GM12878 (cell line): ENCODE data around the gene BHLHA15. TPM values are rescaled to one million over a fixed set of nuclear protein-coding genes. Genes with fewer than 3 reads are reported as not detected.

ENCODE experiments used
- ATAC-seq: fragments of 200-7000 bp; cut with Tn5 transposase; 3 replicates; pipeline ENCODE4 v1.9.1; 2020; ENCODE audit warnings: mild to moderate bottlenecking, moderate library complexity
- BruUV-seq: library from RNA; stranded (reverse); fragments of 400-500 nt; replicated peaks from 2 replicates; lab custom pipeline; 2021; lab: Mats Ljungman, UMichigan
- CTCF ChIA-PET: fragments of 300-600 bp; sonication (Branson Sonifier 250); formaldehyde crosslinking; extraction: SDS; loops from one replicate; lab custom pipeline; 2021; ENCODE audit warnings: inconsistent platforms; lab: Yijun Ruan, JAX
- POLR2A ChIA-PET: fragments of 350-600 bp; formaldehyde crosslinking; extraction: SDS; loops from one replicate; lab custom pipeline; 2021; ENCODE audit warnings: inconsistent platforms; lab: Charles Lee
- RAD21 ChIA-PET: fragments of 300-600 bp; sonication (Branson Sonifier 250); formaldehyde crosslinking; loops from one replicate; lab custom pipeline; 2023; ENCODE audit warnings: antibody characterized with exemption; ENCODE audit not compliant: unreplicated experiment; lab: Charles Lee
- SMC1A ChIA-PET: fragments of 300-600 bp; sonication (Branson Sonifier 250); formaldehyde crosslinking; loops from one replicate; lab custom pipeline; 2023; ENCODE audit not compliant: unreplicated experiment, uncharacterized antibody; lab: Charles Lee
- DNase-seq: peaks from one replicate; pipeline ENCODE4 v3.0.0-alpha.2; 2011; ENCODE audit warnings: low read depth, low spot score
- FAIRE-seq: peaks from 3 replicates; lab custom pipeline; 2011; peaks lifted over from hg19 to GRCh38; lab: Jason Lieb, UNC
- H2AFZ ChIP-seq: 2 replicates; pipeline ENCODE4 v1.6.0; 2011; ENCODE audit warnings: low read depth, low read length, control low read depth; ENCODE audit not compliant: control insufficient read depth
- H3K27ac ChIP-seq: 2 replicates; pipeline ENCODE4 v1.5.1; 2011; ENCODE audit warnings: control low read depth; ENCODE audit not compliant: control insufficient read depth, insufficient read depth
- H3K27me3 ChIP-seq, 2 experiments: replicated peaks in 1 of 2; 2 replicates each; pipeline versions ENCODE4 v1.6.0 to v1.6.1; 2011; ENCODE audit warnings: low read length in 1 of 2; ENCODE audit not compliant: control insufficient read depth in 2 of 2, insufficient read depth in 2 of 2
- H3K36me3 ChIP-seq, 2 experiments: 2 replicates each; pipeline ENCODE4 v1.5.1; 2011; ENCODE audit warnings: low read length in 1 of 2; ENCODE audit not compliant: control insufficient read depth in 2 of 2, insufficient read depth in 2 of 2
- H3K4me1 ChIP-seq: 2 replicates; pipeline ENCODE4 v1.6.1; 2011; ENCODE audit warnings: mild to moderate bottlenecking, low read length, moderate library complexity, mixed read lengths; ENCODE audit not compliant: control insufficient read depth, insufficient read depth
- H3K4me2 ChIP-seq: 2 replicates; pipeline ENCODE4 v1.6.0; 2011; ENCODE audit warnings: control low read depth; ENCODE audit not compliant: control insufficient read depth, insufficient read depth
- H3K4me3 ChIP-seq: fragments of 200-600 bp; sonication (generic); 2 replicates; pipeline ENCODE4 v1.5.1; 2016
- H3K79me2 ChIP-seq: 2 replicates; pipeline ENCODE4 v1.6.0; 2011; ENCODE audit warnings: low read length; ENCODE audit not compliant: control insufficient read depth, insufficient read depth
- H3K9ac ChIP-seq: 2 replicates; pipeline ENCODE4 v1.8.0; 2011; ENCODE audit warnings: low read length, control low read depth, mixed read lengths; ENCODE audit not compliant: control insufficient read depth, insufficient read depth
- H3K9me3 ChIP-seq: replicated peaks from 3 replicates; pipeline ENCODE4 v1.5.1; 2011; ENCODE audit warnings: mild to moderate bottlenecking, low read length; ENCODE audit not compliant: control insufficient read depth, insufficient read depth
- H4K20me1 ChIP-seq: 2 replicates; pipeline ENCODE4 v1.6.0; 2011; ENCODE audit not compliant: control insufficient read depth, insufficient read depth
- ATF3 ChIP-seq: IDR thresholded peaks from 2 replicates; pipeline ENCODE4 v1.6.1; 2011; ENCODE audit warnings: low read depth, mild to moderate bottlenecking, low read length, moderate library complexity, borderline replicate concordance; ENCODE audit errors: extremely low read depth
- EZH2 ChIP-seq: IDR thresholded peaks from 2 replicates; pipeline ENCODE4 v1.6.1; 2012; ENCODE audit warnings: low read depth, mild to moderate bottlenecking, control low read depth, inconsistent platforms, low read length, borderline replicate concordance; ENCODE audit not compliant: control insufficient read depth
- IRF4 ChIP-seq: IDR thresholded peaks from 2 replicates; pipeline ENCODE4 v1.6.1; 2011; ENCODE audit warnings: low read depth, low read length
- MEF2A ChIP-seq: IDR thresholded peaks from 2 replicates; pipeline ENCODE4 v1.6.1; 2011; ENCODE audit warnings: low read depth, mild to moderate bottlenecking, low read length, moderate library complexity; ENCODE audit not compliant: insufficient read depth
- NR2F1 ChIP-seq: fragments of 450-650 bp; conservative IDR thresholded peaks from 2 replicates; pipeline ENCODE4 v1.6.1; 2017; ENCODE audit warnings: mild to moderate bottlenecking
- RB1 ChIP-seq: fragments of 450-650 bp; formaldehyde crosslinking; IDR thresholded peaks from 2 replicates; pipeline ENCODE4 v1.6.1; 2017; ENCODE audit warnings: mild to moderate bottlenecking, borderline replicate concordance
- RCOR1 ChIP-seq: conservative IDR thresholded peaks from 2 replicates; pipeline ENCODE4 v1.6.1; 2012; ENCODE audit warnings: low read depth, low read length, improper control_type of control experiment
- SMAD5 ChIP-seq: IDR thresholded peaks from 2 replicates; pipeline ENCODE4 v1.6.1; 2016; ENCODE audit warnings: antibody characterized with exemption, low read depth
- WGBS: methylation state at CpG from one replicate; pipeline ENCODE4 v1.1.6; 2016; ENCODE audit warnings: low lambda C conversion rate; ENCODE audit not compliant: insufficient replicate concordance, insufficient coverage; ENCODE audit errors: missing lambda C conversion rate; 5-methylcytosine and 5-hydroxymethylcytosine counted together
- in situ Hi-C: fragments of 300-500 bp; cut with MboI; formaldehyde crosslinking; loops from 9 replicates; pipeline ENCODE4 v1.14.3; 2018; ENCODE audit warnings: mixed read lengths
- intact Hi-C: fragments of 100-400 bp; cut with micrococcal nuclease; formaldehyde crosslinking; loops from one replicate; pipeline ENCODE4 v1.14.2; 2022; ENCODE audit not compliant: unreplicated experiment
- polyA plus RNA-seq, 11 experiments: library from polyadenylated mRNA; depleted of rRNA in 4 of 11; unstranded in 6 of 11; stranded (reverse) in 5 of 11; fragments of >200 nt; fragmentation: Nextera tagmentation in 4 of 11; fragmentation: Illumina TruSeq in 1 of 11; extraction: Ambion mirVana in 4 of 11; extraction: Trizol in 1 of 11; gene quantifications; 1 replicate in 1 of 11; 2 replicates in 10 of 11; pipeline versions ENCODE4 v1.2.1 to v1.2.3, GENCODE V29; 2011 to 2016; ENCODE audit warnings: inconsistent platforms in 2 of 11, missing spikeins in 2 of 11, low read depth in 1 of 11
- total RNA-seq, 4 experiments: library from RNA; depleted of rRNA in 3 of 4; stranded (reverse); fragments of >200 nt in 3 of 4; fragmentation: Illumina TruSeq in 1 of 4; extraction: Trizol in 1 of 4; gene quantifications; 2 replicates each; pipeline versions ENCODE4 v1.2.1 to v1.2.3, GENCODE V29; 2013 to 2021
- TF ChIP-seq, protein P1 (sequence below): fragments of 450-650 bp; IDR thresholded peaks from 2 replicates; pipeline ENCODE4 v1.6.1; 2016; ENCODE audit warnings: mild to moderate bottlenecking

BHLHA15 gene
- total and polyA plus RNA-seq, 10 of the 15 experiments (the other 5 are each of a cell fraction or from before 2014, with no cell fraction given): 0.54 to 4.2 (median 2.5) TPM; not detected in 4

DNA sequence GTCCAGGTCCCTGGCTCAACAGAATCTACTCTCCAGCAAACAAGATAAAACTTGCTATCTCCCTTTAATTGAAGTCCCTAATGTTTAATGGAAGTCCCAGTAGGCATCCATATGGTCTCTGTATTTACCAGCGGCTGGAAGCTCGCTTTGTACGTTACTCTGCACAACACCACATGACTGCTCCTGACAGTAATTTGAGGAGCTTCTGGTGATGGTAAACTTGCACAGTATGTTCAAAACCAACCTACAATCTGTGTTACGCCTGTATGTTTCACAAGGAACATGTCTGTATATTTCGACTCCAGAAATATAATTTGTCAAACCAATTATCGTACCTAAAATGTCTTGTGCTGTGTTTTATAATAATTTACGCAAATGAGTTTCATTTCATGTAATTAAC lies 45.2 kb downstream of the BHLHA15 start:
- Histone ChIP-seq H3K27me3 (no peaks in the 10 kb centered on the region), H3K36me3 (no peaks in the 10 kb centered on the region), H3K9ac (no peak overlapping the region), H3K4me3 (no peak overlapping the region), H3K9me3 (no peaks in the 10 kb centered on the region; the same call in 2 of the 3 replicates), H3K4me1 (0 out of 2 replicates have a peak, but pooled peaks cover 3% of the 10 kb centered on the region), H3K79me2 (peaks cover 10% of the 10 kb centered on the region), H3K27ac (no peak overlapping the region), H4K20me1 (no peaks in the 10 kb centered on the region), H2AFZ (no peak overlapping the region), H3K4me2 (no peak overlapping the region)
- DNase-seq (no peak), ATAC-seq (no peak), FAIRE-seq (no peak)
- TF ChIP-seq ATF3 (no peak), NR2F1 (no peak)
- RAD21 ChIA-PET: no interaction called here
- in situ Hi-C loops (no loop called here), intact Hi-C loops (no loop called here)
- no TSS peak for BruUV-seq
- POLR2A ChIA-PET: no interaction called here
- WGBS: 97% methylated on average over 7 of the region's 7 CpGs
- SMC1A ChIA-PET: interaction anchor here (0.7 kb wide), 1 partner anchor 123 kb away, joined by 3 read pairs; no protein-coding TSS in a partner anchor
- CTCF ChIA-PET: no interaction called here

DNA sequence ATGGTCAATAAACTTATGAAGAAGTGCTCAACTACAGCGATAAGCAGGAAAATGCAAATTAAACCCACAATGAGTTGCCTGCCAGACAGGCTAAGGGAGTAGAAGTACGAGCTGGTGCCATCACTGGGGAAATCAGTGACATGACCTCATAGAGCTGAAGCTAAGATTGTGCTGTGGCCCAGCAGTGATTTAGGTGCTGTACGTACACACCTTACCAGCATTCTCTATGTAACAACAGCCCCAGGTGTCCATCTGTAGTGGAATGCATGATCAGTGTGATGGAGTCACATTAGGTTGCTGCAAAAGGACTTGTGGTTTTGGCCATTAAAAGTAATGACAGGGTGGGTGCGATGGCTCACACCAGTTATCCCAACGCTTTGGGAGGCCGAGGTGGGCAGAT lies 46.5 kb downstream of the BHLHA15 start:
- H3K9me3 ChIP-seq: no peaks in the 10 kb centered on the region; the same call in 2 of the 3 replicates
- no TSS peak for BruUV-seq
- H3K27me3 ChIP-seq: no peaks in the 10 kb centered on the region
- H3K4me1 ChIP-seq: 0 out of 2 replicates have a peak, but pooled peaks cover 3% of the 10 kb centered on the region
- SMC1A ChIA-PET: no interaction called here
- FAIRE-seq: no peak
- H2AFZ ChIP-seq: no peak overlapping the region
- 77% methylated on average over 6 of the region's 6 CpGs for WGBS
- H3K9ac ChIP-seq: no peak overlapping the region
- in situ Hi-C loops: no loop called here
- no peaks in the 10 kb centered on the region for H3K36me3 ChIP-seq
- H3K4me2 ChIP-seq: no peak overlapping the region
- CTCF ChIA-PET: no interaction called here
- DNase-seq: no peak
- intact Hi-C loops: no loop called here
- POLR2A ChIA-PET: no interaction called here
- no peak for ATAC-seq
- H3K79me2 ChIP-seq: peaks cover 6% of the 10 kb centered on the region
- RAD21 ChIA-PET: no interaction called here
- no peaks in the 10 kb centered on the region for H4K20me1 ChIP-seq
- H3K27ac ChIP-seq: no peak overlapping the region
- no peak overlapping the region for H3K4me3 ChIP-seq
- TF ChIP-seq EZH2 (no peak), RB1 (no peak), RCOR1 (no peak), SMAD5 (no peak), MEF2A (no peak), IRF4 (no peak)
- TF ChIP-seq, protein P1, sequence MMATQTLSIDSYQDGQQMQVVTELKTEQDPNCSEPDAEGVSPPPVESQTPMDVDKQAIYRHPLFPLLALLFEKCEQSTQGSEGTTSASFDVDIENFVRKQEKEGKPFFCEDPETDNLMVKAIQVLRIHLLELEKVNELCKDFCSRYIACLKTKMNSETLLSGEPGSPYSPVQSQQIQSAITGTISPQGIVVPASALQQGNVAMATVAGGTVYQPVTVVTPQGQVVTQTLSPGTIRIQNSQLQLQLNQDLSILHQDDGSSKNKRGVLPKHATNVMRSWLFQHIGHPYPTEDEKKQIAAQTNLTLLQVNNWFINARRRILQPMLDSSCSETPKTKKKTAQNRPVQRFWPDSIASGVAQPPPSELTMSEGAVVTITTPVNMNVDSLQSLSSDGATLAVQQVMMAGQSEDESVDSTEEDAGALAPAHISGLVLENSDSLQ: no peak
